Suppressor macrophage (primary cell): Measurements from ENCODE around the gene BBC3.

Experiments used
- DNase-seq, 4 experiments: peaks; one replicate each; pipeline ENCODE4 v3.0.0-alpha.2; 2020 to 2022

Gene BBC3

DNA sequence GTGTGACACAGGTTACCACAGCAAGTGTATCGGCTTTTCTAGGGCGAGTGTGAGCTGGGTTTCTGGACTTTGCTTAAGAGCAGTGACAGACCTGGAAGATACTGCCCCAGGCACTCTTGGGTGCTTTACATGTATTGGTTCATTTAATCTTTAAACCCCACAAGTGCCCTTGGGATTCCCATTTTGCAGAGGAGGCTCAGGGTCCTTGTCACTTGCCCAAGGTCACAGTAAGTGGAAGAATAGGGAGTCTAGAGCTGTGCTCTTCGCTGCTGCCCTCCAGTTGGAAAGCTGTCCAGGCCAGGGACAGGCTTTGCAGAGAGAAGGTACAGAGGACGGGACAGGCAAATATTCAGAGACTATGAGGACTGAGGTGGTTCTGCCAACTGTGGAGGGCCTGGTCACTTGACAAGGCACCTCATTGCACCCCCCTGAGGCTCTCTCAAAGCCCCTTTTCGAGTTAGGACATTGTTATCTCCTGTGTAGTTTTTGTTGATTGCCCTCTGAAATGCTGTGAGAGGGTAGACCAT lies 42.4 kb downstream of the BBC3 start:
- DNase-seq, result no peak

DNA sequence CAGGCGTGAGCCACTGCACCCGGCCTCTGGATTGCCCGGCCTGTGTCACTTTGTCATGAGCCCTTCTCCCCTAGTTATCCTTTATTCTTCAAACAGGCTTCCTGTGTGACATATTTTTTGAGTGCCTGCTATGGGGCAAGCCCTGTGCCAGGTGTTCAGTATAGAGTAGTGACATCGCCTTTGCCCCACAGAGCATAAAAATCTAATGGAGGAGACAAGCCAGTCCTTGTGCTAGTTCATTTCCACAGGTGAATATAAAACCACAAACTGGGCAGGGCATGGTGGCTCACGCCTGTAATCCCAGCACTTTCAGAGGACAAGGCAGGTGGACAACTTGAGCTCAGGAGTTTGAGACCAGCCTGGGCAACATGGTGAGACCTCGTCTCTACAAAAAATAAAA lies 43.2 kb downstream of the BBC3 start:
- no peak for DNase-seq

DNA sequence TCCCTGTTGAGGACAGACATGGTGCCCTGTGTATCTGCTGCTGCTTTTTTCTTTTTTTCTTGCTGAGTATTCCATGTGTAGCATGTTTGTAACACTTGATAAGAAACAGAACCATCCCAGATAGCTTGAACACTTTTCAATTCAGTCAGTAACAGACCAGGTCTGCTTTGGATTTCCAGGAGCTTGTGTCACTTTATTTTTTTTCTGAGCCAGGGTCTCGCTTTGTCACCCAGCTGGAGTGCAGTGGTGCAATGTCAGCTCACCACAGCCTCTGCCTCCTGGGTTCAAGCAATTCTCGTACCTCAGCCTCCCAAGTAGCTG lies 43.7 kb downstream of the BBC3 start:
- no peak for DNase-seq

- DNase-seq, result no peak
Measured at GRCh38 chr19:47186446-47187334, 44.3 kb downstream of the BBC3 start.

DNA sequence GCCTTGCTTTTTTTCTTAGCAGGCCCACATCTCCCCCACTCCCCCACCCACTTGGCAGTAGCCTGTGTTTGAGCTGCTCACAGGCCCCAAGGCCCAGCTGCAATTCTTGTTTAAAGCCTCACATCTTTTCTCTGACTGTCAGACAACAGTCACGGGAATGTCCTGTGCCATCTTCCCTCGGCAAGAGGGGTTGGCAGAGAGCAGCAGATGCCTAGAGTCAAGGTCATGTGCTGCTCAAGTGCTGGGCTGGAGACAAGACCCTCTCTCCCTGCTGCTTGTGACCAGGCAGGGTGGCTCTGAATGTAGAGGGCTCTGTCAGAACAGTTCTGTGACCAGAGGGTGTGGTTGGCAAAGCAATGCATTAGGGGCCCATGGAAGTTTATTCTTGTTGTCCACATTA lies 47.4 kb downstream of the BBC3 start:
- no peak for DNase-seq

DNA sequence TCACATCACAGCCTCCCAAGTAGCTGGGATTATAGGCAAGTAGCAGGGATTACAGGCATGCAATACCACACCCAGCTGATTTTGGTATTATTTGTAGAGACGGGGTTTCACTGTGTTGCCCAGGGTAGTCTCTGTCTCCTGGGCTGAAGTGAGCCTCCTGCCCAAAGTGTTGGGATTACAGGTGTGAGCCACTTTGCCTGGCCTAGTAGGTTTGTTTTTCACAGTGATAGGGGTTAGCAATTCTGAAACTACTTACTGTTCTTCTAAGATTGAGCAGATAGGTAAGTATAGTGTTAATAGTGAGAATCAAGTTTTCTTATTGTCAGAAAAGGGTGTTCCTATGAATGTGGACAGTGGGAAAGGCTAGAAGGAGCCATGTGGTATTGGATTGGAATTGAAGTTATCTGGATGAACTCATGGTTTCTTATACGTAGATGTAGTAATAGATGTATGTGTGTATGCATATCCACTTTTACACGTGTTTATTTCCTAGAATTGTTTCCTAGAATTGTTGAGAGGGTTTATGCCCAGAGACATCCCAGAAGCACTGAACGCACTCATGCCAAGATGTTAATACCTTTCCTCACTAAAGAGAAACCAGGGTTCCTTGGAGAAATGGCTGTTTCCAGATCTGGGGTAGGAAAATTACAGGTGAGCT lies 51.2 kb downstream of the BBC3 start:
- no peak for DNase-seq

DNA sequence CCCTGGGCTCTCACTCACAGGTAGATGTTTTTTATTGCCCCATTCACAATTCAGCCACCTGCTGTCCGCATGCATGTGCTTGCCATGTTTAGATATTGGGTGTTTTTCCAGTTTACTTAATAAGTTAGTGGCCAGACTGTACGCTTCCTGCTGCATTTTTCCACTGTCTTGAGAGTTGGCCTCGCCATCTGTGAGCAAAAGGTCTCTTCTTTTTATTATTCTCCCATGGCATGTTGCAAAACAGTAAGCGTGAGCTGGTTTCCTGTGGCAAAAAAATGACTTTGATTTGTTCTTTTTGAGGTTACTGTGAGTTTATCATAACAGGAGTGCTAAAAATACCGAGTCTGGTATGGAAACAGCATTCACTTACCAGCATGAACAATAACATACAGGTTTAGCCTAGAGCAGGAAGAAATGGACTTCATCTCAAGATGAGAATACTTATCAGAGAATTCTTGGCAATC lies 54.3 kb downstream of the BBC3 start:
- DNase-seq, result peak in 1 of 4 experiments; percentile 4

- no peak for DNase-seq
Measured at GRCh38 chr19:47176071-47176626, 54.9 kb downstream of the BBC3 start.

- no peak for DNase-seq
Measured at GRCh38 chr19:47172666-47173455, 58.1 kb downstream of the BBC3 start.
